Stimulated activated CD4-positive, alpha-beta T cell treated with anti-CD3 and anti-CD28 coated beads, TNF-alpha, amount 100 ng/mL, for 24 hours (primary cell): Measurements from ENCODE around the gene PRPF4.
"Not testable (repeated sequence)": the region's sequence is repeated elsewhere in the genome, so short reads cannot be mapped to it uniquely, and the experiment has no call there.

Experiments used
- DNase-seq, 3 experiments: peaks; one replicate each; pipeline ENCODE4 v3.0.0-alpha.2; 2020; ENCODE audit warnings: low read depth in 3 of 3

The PRPF4 gene

DNA sequence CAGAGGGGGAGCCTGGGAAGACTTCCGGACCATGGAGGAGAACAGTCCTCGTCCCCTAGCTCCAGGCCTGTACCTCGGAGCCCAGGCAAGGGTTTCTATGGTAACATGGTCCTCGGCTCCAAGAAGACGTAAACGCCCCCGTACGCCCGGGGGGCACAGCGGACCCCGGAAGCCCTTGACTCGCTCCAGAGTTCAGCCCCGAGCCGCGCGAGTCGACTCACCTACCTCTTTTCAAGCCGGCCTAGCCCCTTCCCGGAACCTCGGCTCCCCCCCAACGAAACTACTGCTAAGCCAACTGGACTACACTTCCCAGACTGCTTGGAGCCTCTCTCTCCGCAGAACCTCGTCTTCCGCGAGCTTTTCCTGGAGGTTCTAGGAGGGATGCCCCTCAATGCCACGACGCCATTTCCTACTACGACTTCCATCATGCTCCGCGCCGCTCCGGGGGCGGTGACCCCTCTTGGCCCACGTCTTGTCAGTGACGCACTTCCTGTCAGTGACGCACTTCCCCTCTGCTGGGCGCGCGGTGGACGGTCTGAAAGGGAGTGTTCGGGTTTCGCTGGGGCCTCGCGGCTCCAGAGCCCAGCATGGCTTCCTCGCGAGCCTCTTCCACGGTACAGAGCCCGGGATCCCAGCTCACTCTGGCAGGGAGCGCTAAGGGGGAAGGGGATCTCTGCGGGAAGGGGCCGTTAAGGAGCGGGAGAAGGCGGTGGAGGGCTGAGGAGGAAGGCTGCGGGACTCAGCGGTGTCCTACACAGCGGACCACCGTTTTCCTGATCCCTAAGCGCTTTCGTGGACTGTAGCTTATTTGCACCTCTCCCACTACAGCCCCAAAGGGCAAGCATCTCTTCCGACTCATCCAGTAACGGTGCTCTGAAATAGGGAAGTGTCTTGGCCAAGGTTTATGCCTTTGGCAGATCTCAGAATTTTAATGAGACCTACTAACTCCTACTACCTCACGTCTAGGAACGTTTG lies at the start of gene PRPF4, which contains the start of gene CDC26:
Gene PRPF4 (plus strand): TSS at position 502 of the 975 bp plus-strand sequence. CDS start 86 bp downstream, at position 588.
Gene CDC26 (minus strand): TSS at position 416 of the 975 bp plus-strand sequence. CDS start 3,065 bp downstream, outside the sequence.
- DNase-seq = peak; percentile 93 to 96 (median 94)

- DNase-seq = no peak
These were observed 48.0 kb upstream of the PRPF4 start for GRCh38 chr9:113227436-113227835.

- DNase-seq = no peak
These were observed 47.3 kb upstream of the PRPF4 start for GRCh38 chr9:113228130-113228665.

DNA sequence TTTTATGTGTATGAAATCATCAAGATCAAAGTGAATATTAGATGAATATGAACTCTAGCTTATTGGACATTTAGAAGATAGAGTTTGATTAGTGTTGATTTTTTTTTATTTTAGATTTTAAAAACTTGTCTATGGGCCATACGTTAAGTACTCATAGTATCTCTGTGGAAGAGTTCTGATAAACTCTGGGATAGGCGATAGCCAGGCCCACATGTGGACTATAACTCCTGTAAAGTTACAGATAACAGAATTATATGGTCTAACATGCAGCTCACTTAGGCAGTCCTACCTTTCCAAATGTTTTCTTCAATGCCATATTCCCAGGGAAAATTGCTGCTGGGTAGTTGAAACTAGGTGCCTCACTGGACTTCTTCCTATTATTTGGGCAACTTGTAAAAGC lies 43.8 kb upstream of the PRPF4 start:
- no peak for DNase-seq

DNA sequence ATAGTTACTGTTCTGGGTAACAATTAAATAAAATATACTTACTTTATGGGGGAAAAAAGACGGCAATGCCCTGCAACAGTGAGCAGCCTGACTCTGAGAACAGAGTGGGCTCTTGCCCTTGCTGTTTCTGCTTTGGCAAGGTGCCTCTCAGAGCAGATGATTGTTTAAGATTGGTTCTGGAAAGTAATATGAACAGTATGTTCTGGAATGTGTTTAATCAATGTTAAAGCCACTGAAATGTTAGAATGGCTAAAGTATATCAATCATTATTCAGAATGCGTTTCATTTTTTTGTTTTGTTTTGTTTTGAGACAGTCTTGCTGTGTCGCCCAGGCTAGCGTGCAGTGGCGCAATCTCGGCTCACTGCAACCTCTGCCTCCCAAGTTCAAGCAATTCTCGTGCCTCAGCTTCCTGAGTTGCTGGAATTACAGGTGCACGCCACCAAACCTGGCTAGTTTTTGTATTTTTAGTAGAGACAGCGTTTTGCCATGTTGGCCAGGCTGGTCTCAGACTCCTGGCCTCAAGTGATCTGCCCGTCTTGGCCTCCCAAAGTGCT lies 39.7 kb upstream of the PRPF4 start:
- not testable (repeated sequence) for DNase-seq

DNA sequence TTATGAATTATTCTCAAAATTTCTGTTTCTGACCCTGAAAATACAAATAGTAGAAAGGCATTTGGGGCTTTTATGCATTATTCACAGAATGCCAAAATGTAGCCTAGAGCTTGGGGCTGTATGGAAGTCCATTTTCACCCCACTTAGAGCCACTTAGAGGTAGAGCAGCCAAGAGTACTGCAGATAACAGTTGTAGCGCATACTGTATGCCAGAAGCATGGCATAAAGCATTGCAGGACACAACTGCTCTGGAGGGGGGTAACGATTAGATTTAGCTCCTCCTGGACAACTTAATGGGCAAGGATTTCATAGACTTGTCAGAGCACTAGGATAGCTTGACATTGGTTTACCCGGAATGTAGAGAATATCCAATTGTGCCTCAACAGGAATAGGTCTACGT lies 38.4 kb upstream of the PRPF4 start:
- no peak for DNase-seq

GRCh38 chr9:113238202-113238858 lies 37.1 kb upstream of the PRPF4 start:
- DNase-seq = no peak

DNA sequence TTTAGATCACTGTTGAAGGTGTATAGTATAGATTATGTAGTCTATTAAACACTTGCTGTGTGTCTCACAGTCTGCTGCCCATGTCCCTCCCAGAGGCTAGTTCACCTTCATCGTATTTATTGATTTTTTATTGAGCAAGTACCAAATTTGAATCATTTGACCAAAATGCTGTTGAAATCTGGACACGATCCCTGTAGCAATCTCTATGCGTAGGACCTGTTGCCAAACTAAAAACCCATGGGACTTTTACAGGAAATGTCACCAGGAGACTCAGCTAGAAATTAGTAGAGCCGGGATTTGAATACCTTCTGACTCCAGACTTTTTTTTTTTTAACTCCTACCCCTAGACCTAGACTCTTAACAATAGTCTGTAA lies 36.6 kb upstream of the PRPF4 start:
- DNase-seq = no peak

DNA sequence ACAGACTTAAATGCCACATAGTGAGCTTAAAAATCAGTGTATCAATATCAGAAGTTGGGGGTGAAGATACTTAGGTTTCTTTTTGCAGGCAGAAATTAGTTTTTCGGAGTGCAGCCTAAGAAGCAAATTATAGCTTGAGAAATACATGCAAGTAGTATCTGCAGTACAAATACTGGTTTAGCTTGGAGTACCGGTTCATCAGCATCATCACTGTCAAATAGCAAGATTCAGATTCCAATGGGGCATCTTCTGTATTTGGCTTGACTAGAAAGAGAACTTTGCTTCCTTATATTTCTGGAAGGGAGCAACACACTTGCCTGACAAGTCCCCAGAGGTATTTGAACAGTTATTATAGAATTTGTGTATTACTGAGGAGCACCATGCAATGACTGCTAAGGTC lies 34.3 kb upstream of the PRPF4 start:
- DNase-seq = no peak

DNA sequence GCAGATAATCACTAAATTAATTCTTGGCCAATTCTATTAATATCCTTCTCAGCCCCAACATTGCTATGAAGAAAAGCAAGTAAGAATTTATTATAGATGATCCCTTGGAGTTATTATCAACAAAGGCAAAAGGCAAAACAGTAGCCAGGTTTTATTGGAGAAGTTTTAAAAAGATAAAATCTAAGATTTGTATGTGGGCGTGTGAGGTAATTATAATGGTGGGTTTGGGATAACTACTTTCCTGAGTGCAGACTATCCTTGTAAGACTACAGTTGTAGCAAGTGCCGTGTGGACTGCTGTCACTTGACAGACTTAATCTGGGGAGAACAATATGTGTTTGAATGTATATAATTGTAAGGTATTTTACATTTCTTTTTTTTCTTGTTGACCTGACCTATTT lies 30.9 kb upstream of the PRPF4 start:
- DNase-seq = no peak

- DNase-seq = no peak
These were observed 29.6 kb upstream of the PRPF4 start for GRCh38 chr9:113245894-113246293.

- DNase-seq = no peak
These were observed 28.5 kb upstream of the PRPF4 start for GRCh38 chr9:113246928-113247327.

DNA sequence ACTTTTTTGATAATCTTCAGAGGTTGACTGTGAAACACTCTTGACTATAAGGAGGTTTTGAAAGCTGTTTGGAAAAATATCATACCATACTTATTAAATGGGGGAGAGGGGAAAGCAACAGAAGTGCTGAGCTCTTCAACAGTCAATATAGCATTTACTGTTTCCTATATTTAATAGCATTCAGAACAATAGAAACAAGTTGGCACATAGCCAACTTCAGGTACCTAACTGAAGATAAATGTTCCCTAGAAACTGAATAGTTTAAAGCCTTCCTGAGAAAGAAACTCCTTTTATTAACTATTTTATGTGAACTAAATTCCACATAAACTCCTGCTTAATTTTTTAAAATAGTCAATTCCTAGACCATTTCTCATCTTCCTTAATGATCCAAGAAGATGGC lies 27.8 kb upstream of the PRPF4 start:
- DNase-seq = no peak

DNA sequence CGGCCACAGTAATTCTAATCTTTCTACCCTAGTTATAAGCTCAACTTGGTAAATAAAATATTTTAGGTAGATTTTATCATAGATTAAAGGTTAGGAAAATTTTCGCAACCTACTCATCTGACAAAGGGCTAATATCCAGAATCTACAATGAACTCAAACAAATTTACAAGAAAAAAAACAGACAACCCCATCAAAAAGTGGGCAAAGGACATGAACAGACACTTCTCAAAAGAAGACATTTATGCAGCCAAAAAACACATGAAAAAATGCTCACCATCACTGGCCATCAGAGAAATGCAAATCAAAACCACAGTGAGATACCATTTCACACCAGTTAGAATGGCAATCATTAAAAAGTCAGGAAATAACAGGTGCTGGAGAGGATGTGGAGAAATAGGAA lies 25.8 kb upstream of the PRPF4 start:
- DNase-seq = not testable (repeated sequence)

DNA sequence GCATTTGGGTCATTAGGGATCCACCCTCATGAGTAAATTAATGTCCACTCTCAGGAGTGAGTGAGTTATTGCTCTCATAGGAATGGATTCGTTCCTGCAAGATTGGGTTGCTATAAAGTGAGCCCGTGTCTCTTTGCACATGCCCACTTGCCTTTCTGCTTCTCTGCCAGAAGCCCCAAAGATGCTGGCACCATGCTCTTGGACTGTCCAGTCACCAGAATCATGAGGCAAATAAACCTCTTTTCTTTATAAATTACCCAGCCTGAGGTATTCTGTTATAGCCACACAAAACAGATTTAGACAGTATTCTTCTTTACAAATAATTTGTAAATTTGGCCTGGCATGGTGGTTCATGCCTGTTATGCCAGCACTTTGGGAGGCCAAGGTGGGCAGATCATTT lies 24.7 kb upstream of the PRPF4 start:
- DNase-seq = no peak

- no peak for DNase-seq
These were observed 20.5 kb upstream of the PRPF4 start for GRCh38 chr9:113254991-113255390.

GRCh38 chr9:113255438-113255837 lies 20.0 kb upstream of the PRPF4 start:
- no peak for DNase-seq

DNA sequence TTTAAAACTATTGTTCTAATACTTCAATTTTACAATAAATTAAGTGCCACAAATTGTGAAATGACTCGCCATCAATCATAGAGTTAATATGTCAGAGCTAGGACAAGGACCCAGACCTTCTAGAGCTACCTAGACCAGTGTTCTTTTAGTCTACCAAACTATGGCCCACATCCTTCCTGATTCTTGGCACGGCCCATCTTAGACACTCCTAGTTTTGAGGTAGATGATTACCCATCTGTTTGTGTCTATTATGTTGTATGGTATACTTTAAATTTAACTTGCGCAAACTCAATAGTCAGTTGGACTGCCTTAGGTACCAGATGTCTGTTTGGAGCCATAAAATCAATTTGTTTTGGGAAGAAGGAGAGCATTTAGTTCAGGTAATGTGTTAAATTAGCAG lies 17.6 kb upstream of the PRPF4 start:
- DNase-seq = no peak

GRCh38 chr9:113258282-113258681 lies 17.2 kb upstream of the PRPF4 start:
- DNase-seq = no peak

DNA sequence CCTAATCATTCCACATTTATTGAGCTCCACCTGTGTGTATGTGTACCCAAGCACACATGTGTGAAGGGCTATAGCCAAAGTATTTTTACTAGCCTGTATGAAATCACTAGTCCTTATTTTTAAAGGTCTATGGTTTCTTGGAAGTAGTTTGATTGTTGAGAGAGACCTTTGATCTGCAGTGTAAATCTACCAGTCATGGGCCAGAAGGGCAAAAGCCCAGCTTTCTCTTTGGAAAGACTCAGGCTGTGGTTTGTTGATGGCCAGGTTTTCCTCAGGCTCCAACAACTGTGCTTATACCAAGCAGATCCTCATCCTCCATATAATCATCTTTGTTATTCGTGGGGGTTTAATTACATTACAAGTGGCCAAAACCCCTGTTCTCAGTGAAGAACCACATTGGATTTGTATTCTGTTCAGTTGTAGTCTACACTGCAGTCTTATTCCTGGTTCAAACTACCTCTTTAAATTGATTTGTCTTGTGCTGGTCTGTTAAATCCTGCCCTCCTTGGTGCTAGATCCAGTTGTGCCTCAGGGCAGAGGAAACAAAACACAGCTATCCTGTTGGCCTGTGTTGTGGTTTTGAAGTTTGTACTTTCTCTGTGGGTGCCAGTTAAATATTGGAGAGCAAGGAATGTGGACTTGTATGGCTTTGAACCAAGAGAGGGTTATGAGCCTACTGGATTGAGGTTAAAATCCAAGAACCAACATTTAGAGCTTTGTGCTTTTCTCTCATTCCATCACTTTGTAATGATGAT lies 13.4 kb upstream of the PRPF4 start:
- DNase-seq = no peak

DNA sequence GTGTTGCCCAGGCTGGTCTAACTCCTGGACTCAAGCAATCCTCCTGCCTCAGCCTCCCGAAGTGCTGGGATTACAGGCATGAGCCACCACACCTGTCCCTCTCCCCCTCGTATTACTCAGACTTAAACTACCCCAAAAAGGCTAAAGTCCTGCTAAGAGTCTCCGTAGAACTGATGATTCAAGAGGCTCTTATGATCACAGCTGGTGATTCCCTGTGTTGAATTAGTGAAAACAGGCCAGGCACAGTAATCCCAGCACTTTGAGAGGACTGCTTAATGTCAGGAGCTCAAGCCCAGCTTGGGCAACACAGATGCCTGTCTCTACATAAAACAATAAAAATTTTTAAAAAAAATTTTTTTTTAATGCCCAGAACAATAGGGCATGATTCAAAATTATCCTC lies 9.3 kb upstream of the PRPF4 start:
- DNase-seq = no peak
